Ammon's horn (tissue), 1 donor: Measurements from ENCODE around the gene NALCN.

Experiments used
- DNase-seq: peaks from one replicate; pipeline ENCODE4 v3.0.0-alpha.2; 2016; ENCODE audit warnings: low spot score

The NALCN gene

DNA sequence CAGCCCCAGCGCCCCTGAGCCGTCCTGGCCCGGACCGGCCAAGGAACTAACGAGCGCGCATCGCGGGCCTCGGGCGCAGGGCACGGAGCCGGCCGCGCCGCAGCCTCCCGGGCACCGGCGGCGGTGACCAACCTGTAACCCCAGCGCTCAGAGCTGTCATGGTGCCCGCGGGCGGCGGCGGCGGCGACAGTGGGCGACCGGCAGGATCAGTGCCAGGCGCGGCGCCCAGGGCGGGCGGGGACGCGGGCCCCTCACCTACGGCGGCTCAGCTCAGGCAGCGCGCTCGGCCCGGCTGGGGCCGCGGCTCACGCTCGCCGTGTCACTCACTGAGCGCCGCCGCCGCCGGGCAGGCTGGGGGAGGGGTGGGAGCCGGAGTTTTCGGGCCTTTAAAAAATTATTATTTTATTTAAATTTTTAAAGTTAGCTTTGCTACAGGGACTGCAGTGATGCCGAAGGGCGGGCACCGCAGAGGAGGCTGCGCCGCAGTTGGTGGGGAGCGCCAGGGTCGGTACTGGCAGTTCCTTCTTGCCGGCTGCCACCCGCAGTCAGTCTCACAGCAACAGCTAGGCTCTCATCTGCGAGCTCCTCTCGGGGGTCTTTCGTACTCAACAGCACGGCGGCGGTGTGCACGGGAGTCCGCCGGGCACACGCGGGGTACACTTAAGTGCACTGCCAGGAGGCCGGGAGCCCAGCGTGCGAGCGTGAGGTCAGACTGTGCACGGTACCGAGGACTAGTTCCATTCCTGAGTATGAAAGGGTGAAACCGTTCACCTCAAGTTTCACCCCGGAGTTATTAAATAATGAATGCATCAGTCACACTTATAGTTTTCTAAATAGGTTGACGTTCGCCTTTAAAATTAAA, at the start of gene NALCN:
NALCN (minus strand) TSS at position 328 of the 862 bp plus-strand sequence. CDS start 17,382 bp downstream, outside the sequence.
- DNase-seq, result peak; percentile 63

DNA sequence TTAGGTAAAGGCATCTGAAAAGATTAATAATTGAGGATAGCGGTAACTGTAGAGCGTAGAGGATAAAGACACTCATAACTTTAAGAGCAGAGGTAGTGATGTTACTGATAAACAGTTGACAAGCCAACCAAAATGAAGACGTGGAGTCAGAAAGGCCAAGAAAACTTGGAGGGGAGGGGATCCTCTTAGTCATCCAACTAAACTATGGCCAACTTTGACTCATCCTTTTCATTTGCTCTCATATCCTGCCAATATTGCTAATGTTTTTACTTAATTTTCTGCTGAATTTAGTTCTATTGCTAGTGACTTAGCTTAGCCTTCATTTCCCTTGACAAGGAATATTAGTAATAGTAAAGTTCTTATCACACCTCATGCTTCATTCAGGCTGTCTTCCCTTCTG, 49.6 kb upstream of the NALCN start:
- no peak for DNase-seq

GRCh38 chr13:101457176-101457575, 40.9 kb upstream of the NALCN start:
- no peak for DNase-seq

- no peak for DNase-seq
These were observed 39.6 kb upstream of the NALCN start for GRCh38 chr13:101455863-101456262.

- DNase-seq, result no peak
These were observed 38.5 kb upstream of the NALCN start for GRCh38 chr13:101454767-101455166.

DNA sequence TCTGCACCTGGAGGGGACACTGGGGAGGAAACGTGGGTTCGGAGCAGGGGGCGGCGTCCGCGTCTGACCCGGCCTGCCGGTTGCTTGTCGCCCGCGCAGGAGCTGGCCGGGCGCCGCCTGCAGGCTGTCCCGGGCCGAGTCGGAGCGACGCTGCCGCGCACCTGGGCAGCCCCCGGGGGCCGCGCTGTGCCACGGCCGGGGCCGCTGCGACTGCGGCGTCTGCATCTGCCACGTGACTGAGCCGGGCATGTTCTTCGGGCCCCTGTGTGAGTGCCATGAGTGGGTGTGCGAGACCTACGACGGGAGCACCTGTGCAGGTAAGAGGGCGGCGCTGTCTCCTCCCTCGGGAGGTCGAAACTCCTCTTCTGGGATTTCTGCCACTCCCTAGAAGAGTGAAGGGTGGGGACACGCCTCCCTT, 37.5 kb upstream of the NALCN start:
- DNase-seq, result no peak

DNA sequence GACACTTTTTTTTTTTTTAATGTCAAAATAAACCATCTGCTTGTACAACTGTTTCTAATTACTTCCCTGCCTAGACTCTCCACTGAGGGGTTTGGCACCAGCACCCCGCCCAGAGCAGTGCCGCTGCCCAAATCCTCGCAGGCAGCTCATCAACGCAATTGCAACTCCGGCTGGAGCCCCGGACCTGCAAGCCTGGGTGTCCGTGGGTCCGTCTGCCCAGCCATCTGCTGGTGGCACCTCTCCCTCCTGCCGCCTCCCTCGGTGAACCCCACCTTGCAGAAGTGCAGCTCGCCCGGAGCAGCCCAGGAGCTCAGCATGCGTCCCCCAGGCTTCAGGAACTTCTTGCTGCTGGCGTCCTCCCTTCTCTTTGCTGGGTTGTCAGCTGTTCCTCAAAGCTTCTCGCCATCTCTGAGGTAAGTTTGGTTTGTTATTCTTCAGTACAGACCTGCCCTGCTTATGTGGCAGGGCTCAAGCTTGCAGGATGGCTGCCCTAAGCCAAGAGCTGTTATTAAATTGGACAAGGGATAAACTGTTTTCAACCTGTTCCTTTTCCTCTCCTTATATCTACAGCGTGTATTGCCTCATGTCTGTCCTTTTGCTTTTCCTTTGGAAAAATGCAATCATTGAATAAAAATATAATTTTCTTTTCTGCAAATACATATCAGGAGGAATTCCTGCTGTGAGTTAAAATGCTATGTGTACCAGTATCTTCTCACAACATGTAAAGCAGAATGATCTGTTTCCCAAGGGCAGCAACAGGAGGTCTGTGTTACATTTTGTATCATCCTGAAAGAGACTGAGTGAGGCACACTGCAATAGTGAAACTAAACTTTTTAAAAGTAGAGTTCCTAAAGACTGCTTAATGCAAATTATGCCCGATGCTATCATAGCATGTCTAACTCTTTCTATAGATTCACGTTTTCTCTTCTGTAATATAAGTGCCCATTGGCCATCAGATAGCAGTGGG, 36.5 kb upstream of the NALCN start, which contains the start of gene ITGBL1:
ITGBL1 (plus strand) TSS at position 157 of the 967 bp plus-strand sequence; CDS start at position 316, 159 bp downstream.
- DNase-seq, result no peak

- DNase-seq, result no peak
These were observed 35.3 kb upstream of the NALCN start for GRCh38 chr13:101451641-101452040.

GRCh38 chr13:101450749-101451130, 34.4 kb upstream of the NALCN start:
- no peak for DNase-seq

- DNase-seq, result no peak
These were observed 33.8 kb upstream of the NALCN start for GRCh38 chr13:101449790-101450748.

DNA sequence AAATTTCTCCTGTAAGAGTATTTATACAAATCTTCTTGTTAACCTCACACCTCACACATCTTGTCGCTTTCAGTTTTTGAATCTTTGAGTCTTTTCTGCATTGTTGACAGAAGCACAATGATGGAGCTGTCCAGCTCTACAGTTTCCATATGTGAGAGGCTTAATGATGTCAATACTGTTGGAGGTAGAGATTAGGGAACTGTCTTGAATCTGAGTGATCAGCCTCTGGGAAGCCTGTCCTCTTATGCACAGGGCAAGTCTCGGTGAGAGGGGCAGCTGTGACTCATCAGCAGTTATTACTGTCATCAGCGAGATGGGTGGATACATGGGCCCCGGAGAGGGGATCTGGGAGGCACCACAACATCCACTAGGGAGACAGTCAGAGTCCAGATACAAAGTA, 31.5 kb upstream of the NALCN start:
- no peak for DNase-seq

GRCh38 chr13:101434486-101434885, 18.2 kb upstream of the NALCN start:
- no peak for DNase-seq

GRCh38 chr13:101433895-101434294, 17.6 kb upstream of the NALCN start:
- DNase-seq, result no peak

GRCh38 chr13:101429733-101430132, 13.4 kb upstream of the NALCN start:
- no peak for DNase-seq

DNA sequence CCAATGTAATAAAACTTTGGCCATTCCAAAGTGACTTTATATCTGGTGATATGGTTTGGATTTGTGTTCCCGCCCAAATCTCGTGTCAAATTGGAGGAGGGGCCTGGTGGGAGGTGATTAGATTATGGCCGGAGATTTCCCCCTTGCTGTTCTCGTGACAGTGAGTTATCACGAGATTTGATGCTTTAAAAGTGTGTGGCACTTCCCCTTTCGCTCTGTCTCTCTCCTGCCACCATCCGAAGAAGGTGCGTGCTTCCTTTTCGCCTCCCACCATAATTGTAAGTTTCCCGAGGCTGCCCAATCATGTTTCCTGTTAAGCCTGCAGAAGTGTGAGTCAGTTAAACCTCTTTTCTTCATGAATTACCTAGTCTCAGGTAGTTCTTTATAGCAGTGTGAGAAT, 9.3 kb upstream of the NALCN start:
- no peak for DNase-seq

GRCh38 chr13:101425156-101425471, 8.8 kb upstream of the NALCN start:
- DNase-seq, result no peak

- peak; percentile 85 for DNase-seq
These were observed 8.3 kb upstream of the NALCN start for GRCh38 chr13:101424381-101425155.

GRCh38 chr13:101423872-101424271, 7.6 kb upstream of the NALCN start:
- DNase-seq, result no peak

- no peak for DNase-seq
These were observed 1.2 kb upstream of the NALCN start for GRCh38 chr13:101417501-101417900.

GRCh38 chr13:101417043-101417406, 717 bp upstream of the NALCN start:
- DNase-seq, result no peak
